CD4-positive, alpha-beta T cell treated with Interleukin-4 for 1 hour (primary cell): ENCODE results near the gene RAP2C.
A peak's percentile ranks its signal among the peaks of the same experiment; 100 is the strongest.
"Not testable (repeated sequence)": the region's sequence is repeated elsewhere in the genome, so short reads cannot be mapped to it uniquely, and the experiment has no call there.

ENCODE experiments used
- DNase-seq, 2 donors: peaks; one replicate each; pipeline ENCODE4 v3.0.0-alpha.2; 2020 to 2022

Gene RAP2C

GRCh38 chrX:132193872-132194574 is 25.2 kb downstream of the RAP2C start:
- DNase-seq = no peak

GRCh38 chrX:132191938-132192337 is 27.3 kb downstream of the RAP2C start:
- DNase-seq = no peak

GRCh38 chrX:132188175-132188574 is 31.1 kb downstream of the RAP2C start:
- no peak for DNase-seq

GRCh38 chrX:132187451-132187850 is 31.8 kb downstream of the RAP2C start:
- no peak for DNase-seq

- DNase-seq = no peak
Observed at GRCh38 chrX:132184871-132185270, 34.4 kb downstream of the RAP2C start.

GRCh38 chrX:132181364-132181763 is 37.9 kb downstream of the RAP2C start:
- DNase-seq = no peak

- DNase-seq = no peak
Observed at GRCh38 chrX:132180929-132181328, 38.3 kb downstream of the RAP2C start.

- no peak for DNase-seq
Observed at GRCh38 chrX:132173647-132174046, 45.6 kb downstream of the RAP2C start.

GRCh38 chrX:132171881-132172280 is 47.4 kb downstream of the RAP2C start:
- no peak for DNase-seq

GRCh38 chrX:132171478-132171877 is 47.8 kb downstream of the RAP2C start:
- DNase-seq = peak in 1 of 2 donors; percentile 2

GRCh38 chrX:132169554-132169953 is 49.7 kb downstream of the RAP2C start:
- DNase-seq = no peak

GRCh38 chrX:132165651-132166050 is 53.6 kb downstream of the RAP2C start:
- no peak for DNase-seq

GRCh38 chrX:132165005-132165404 is 54.2 kb downstream of the RAP2C start:
- no peak for DNase-seq

GRCh38 chrX:132163094-132163493 is 56.2 kb downstream of the RAP2C start:
- not testable (repeated sequence) for DNase-seq

GRCh38 chrX:132153166-132153565 is 66.1 kb downstream of the RAP2C start:
- no peak for DNase-seq
